Cardiac fibroblast (primary cell): ENCODE measurements around the gene DAGLA.

Source experiments
- DNase-seq, 2 donors: peaks; one replicate each; pipeline versions ENCODE4 v3.0.0 to v3.0.0-alpha.2; 2010; ENCODE audit warnings: low read depth in 2 of 2
- H3K4me3 ChIP-seq, 2 donors: replicated peaks in 1 of 2; 1 replicate in 1 of 2; 2 replicates in 1 of 2; pipeline ENCODE4 v1.5.1; 2011; ENCODE audit warnings: low read depth in 2 of 2, low read length in 2 of 2, mild to moderate bottlenecking in 2 of 2, moderate library complexity in 1 of 2
- CTCF ChIP-seq: IDR thresholded peaks from one replicate; pipeline ENCODE4 v1.5.1; 2011; ENCODE audit warnings: low read depth, mild to moderate bottlenecking, low read length, inconsistent platforms

The DAGLA gene

DNA sequence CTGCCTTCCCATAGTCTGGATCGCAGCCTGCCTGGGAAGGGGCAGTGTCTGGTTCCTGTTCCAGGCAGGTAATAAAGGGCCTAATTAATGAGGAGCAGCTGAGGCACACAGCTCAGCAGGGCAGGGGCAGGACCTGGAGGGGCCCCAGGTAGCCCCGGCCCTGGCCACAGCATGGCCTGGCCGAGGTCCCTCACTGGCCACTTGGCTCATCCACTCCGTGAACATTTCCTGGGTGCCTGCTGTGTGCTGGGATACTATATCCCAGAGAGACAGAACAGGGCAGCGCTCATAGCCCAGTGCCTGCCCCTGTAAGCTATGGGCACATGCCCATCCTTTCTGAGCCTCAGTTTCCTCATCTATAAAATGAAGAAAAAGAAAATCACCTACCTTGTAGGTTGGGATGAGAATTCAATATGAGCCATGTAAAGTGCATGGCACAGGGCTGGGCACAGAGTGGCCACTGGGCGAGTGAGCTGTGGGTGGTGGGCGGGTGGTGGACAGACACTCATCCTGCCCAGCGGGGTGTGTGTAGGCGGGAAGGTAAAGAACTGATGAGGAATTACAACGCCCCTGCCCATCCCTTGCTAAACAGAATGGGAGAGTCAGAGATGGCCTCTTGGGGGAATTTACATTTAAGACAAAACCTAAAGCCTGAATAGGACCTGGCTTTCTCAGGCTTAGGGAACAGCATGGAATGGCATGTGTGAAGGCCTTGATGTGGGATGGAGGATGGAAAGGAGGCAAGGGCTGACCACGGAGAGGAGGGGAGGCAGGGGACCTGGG, 81.4 kb downstream of the DAGLA start:
- H3K4me3 ChIP-seq = no peak overlapping the region
- no peak for DNase-seq
- TF ChIP-seq CTCF = no peak

DNA sequence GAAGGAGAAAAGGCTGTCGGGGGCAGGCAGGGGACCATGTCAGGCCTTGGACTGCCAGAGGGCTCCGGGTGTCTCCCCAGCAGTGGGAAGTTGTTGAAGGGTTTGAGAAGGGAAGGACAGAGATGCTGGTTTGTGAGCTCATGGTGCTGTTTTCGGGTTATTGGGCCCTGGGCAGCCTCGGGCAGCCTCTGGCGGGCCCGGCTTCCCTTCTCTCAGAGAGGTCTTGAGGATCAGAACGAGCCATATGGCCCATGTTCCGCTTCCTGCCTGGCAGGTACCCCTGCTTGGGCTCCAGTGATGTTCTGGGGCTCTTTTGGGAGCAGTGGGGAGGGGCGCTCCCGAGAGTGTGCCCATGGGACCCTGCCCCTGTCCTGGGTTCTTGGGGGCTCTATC, 82.0 kb downstream of the DAGLA start:
- no peak for DNase-seq
- no peak overlapping the region for H3K4me3 ChIP-seq
- TF ChIP-seq CTCF = no peak

DNA sequence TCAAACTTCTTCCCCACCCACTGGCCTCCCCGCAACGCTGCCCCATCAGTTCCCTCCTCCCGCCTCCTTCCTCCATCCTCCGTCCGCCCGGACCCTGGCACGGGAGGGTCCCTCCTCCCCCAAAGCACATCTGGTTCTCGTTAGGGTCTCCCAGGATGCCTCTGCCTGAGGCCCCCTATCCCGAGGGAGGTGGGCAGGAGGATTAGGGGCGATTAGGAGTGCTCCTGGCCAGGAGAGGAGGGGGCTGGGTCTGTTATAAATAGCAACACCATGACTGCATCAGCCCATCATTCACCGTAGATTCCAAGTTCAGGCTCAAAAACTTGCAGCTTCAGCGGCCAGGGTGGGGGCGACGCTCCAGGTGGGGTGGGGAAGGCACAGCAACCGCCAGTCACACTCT, 82.6 kb downstream of the DAGLA start:
- no peak overlapping the region for H3K4me3 ChIP-seq
- no peak for DNase-seq
- no peak for TF ChIP-seq CTCF

- H3K4me3 ChIP-seq = no peak overlapping the region
- DNase-seq = no peak
- no peak for TF ChIP-seq CTCF
Observed at GRCh38 chr11:61763930-61764605, 83.9 kb downstream of the DAGLA start.

DNA sequence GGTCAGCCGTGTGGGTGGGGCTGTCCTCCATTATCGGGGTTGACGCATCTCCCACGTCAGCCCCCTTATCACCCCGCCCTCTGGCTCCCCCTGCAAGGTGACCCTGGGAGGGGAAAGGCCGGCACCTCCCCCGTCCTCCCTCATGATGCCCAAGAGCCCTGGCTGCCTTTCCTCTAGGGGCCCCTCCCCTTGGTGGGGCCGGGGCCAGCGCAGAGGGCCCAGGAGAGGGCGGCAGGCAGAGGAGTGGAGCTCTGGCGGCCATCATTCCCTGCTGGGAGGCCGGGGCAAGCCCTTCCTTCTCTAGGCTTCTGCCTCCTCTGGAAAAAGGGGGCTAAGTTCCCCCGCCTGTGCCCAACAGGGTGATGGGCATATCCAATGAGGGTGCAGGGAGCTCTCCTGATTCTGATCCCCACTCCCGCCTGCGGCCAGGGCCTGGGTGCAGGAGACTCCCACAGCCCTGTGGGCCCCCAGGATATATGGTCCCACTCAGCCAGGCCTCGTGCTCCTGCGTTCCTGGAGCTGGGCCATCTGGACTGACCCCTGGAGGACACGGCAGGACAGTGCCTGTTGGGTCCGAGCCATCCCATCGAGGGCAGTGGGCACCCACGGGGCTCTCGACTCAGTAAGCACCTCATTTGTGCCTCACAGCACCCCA, 84.5 kb downstream of the DAGLA start:
- no peak overlapping the region for H3K4me3 ChIP-seq
- DNase-seq = peak in 1 of 2 donors; percentile 82
- TF ChIP-seq CTCF = no peak

- no peak for DNase-seq
- no peak for TF ChIP-seq CTCF
- no peak overlapping the region for H3K4me3 ChIP-seq
Observed at GRCh38 chr11:61765550-61766253, 85.5 kb downstream of the DAGLA start.
